Sciatic nerve (tissue), 2 donors: ENCODE data around the gene ADRA2B. TPM values are rescaled to one million over a fixed set of nuclear protein-coding genes. Genes with fewer than 3 reads are reported as not detected.
"Not testable (repeated sequence)": the region's sequence is repeated elsewhere in the genome, so short reads cannot be mapped to it uniquely, and the experiment has no call there.

Source experiments
- ATAC-seq: fragments of 200-7000 bp; cut with Tn5 transposase; one replicate; pipeline ENCODE4 v1.9.1; 2020; ENCODE audit warnings: mild to moderate bottlenecking, moderate library complexity
- DNase-seq: peaks from one replicate; pipeline ENCODE4 v3.0.0-alpha.2; 2020; ENCODE audit warnings: low spot score
- intact Hi-C: fragments of 100-400 bp; cut with DNase I; formaldehyde crosslinking; loops from one replicate; pipeline ENCODE4 v1.14.2; 2022
- total RNA-seq: library from RNA; stranded (reverse); fragmentation: NEBNext Ultra II Directional; extraction: Animal tissue kit (Norgen Biotek cat#: 25700); gene quantifications from one replicate; pipeline ENCODE4 v1.2.1, GENCODE V29; 2021
- donor health status: DM: no; HTN: no; CAD: no.
- donor health status: DM: no; HTN: no; CAD: no.

Gene ADRA2B
- total RNA-seq, 1 donor from 2014 or later: 3.2 TPM

- DNase-seq (peak; percentile 38), ATAC-seq (peak; percentile 58)
- intact Hi-C loops: no loop called here
Measured at GRCh38 chr2:96098900-96099590, 17.3 kb downstream of the ADRA2B start.

GRCh38 chr2:96097951-96098823 is 18.2 kb downstream of the ADRA2B start:
- ATAC-seq: no peak

GRCh38 chr2:96097441-96097840 is 18.9 kb downstream of the ADRA2B start:
- ATAC-seq: no peak
- intact Hi-C loops: no loop called here
- no peak for DNase-seq

More at GRCh38 chr2:96097951-96098823, 18.2 kb downstream of the ADRA2B start:
- intact Hi-C loops: no loop called here
- peak; percentile 31 for DNase-seq

- intact Hi-C loops: no loop called here
- ATAC-seq: no peak
- DNase-seq: no peak
Measured at GRCh38 chr2:96095116-96095636, 21.2 kb downstream of the ADRA2B start.

GRCh38 chr2:96093528-96093927 is 22.8 kb downstream of the ADRA2B start:
- intact Hi-C loops: no loop called here
- ATAC-seq (no peak), DNase-seq (no peak)

- no peak for ATAC-seq
- DNase-seq: peak; percentile 17
- intact Hi-C loops: no loop called here
Measured at GRCh38 chr2:96092951-96093350, 23.4 kb downstream of the ADRA2B start.

GRCh38 chr2:96092573-96092877 is 23.8 kb downstream of the ADRA2B start:
- DNase-seq: no peak
- no peak for ATAC-seq
- intact Hi-C loops: no loop called here

- peak; percentile 42 for DNase-seq
- ATAC-seq: no peak
- intact Hi-C loops: no loop called here
Measured at GRCh38 chr2:96091711-96092572, 24.4 kb downstream of the ADRA2B start.

- intact Hi-C loops: no loop called here
- DNase-seq: peak; percentile 47
- ATAC-seq: no peak
Measured at GRCh38 chr2:96091141-96091710, 25.1 kb downstream of the ADRA2B start.

GRCh38 chr2:96090196-96090926 is 26.0 kb downstream of the ADRA2B start:
- DNase-seq (peak; percentile 30), ATAC-seq (no peak)
- intact Hi-C loops: no loop called here

- intact Hi-C loops: no loop called here
- ATAC-seq: no peak
Measured at GRCh38 chr2:96089356-96090195, 26.8 kb downstream of the ADRA2B start.

GRCh38 chr2:96088340-96089335 is 27.7 kb downstream of the ADRA2B start:
- intact Hi-C loops: no loop called here
- ATAC-seq (no peak), DNase-seq (peak; percentile 22)

More at GRCh38 chr2:96089356-96090195, 26.8 kb downstream of the ADRA2B start:
- DNase-seq: peak; percentile 47

- no peak for DNase-seq
- intact Hi-C loops: no loop called here
- no peak for ATAC-seq
Measured at GRCh38 chr2:96087130-96087529, 29.2 kb downstream of the ADRA2B start.

- intact Hi-C loops: no loop called here
- ATAC-seq (no peak), DNase-seq (no peak)
Measured at GRCh38 chr2:96085541-96086355, 30.6 kb downstream of the ADRA2B start.

- intact Hi-C loops, ATAC-seq: not testable (repeated sequence)
- DNase-seq: peak; percentile 18
Measured at GRCh38 chr2:96084858-96085518, 31.4 kb downstream of the ADRA2B start.
